ENCODE measurements around the gene PDS5A.

- TF ChIP-seq CTCF (IDR thresholded peaks at IDR 0.05 in 2 of 3, conservative IDR thresholded peaks at IDR 0.05 in 1 of 3; ENCODE audit: borderline replicate concordance in 1 of 3, insufficient read depth in 1 of 3, low read depth in 2 of 3, low read length in 2 of 3) = no peak
- no peak for TF ChIP-seq REST (IDR thresholded peaks at IDR 0.05; ENCODE audit: low read depth)
- TF ChIP-seq ZFX (IDR thresholded peaks at IDR 0.05) = no peak
- no peak for TF ChIP-seq ATF3 (IDR thresholded peaks at IDR 0.05)
- TF ChIP-seq JUND (IDR thresholded peaks at IDR 0.05) = no peak
- no peak for TF ChIP-seq SP1 (IDR thresholded peaks at IDR 0.05; ENCODE audit: low read depth)
- no peak for TF ChIP-seq POLR2AphosphoS5 (IDR thresholded peaks at IDR 0.05; ENCODE audit: low read depth, low read length)
- TF ChIP-seq YY1 (IDR thresholded peaks at IDR 0.05; ENCODE audit: extremely low read depth, insufficient replicate concordance, low read depth, low read length) = no peak
- TF ChIP-seq EZH2 (IDR thresholded peaks at IDR 0.05) = no peak
- no peak for TF ChIP-seq MAX (IDR thresholded peaks at IDR 0.05)
- no peak for TF ChIP-seq POLR2A (IDR thresholded peaks at IDR 0.05; ENCODE audit: borderline replicate concordance, extremely low read depth, insufficient read depth, insufficient read length)
Observed at GRCh38 chr4:39860804-39861203, 116.9 kb downstream of the PDS5A start.

All from HCT116 (cell line).